ENCODE results near the gene ADAP1. TPM values are rescaled to one million over a fixed set of nuclear protein-coding genes. Genes with fewer than 3 reads are reported as not detected.

Gene ADAP1
- total RNA-seq, 1 donor = 0.72 TPM

GRCh38 chr7:910931-911431, 43.5 kb downstream of the ADAP1 start:
- no peak for DNase-seq (ENCODE audit: low read depth)
- no peak for TF ChIP-seq CTCF (IDR thresholded peaks at IDR 0.05; ENCODE audit: insufficient read depth, low read length)
- no peak overlapping the region for H3K4me3 ChIP-seq (ENCODE audit: low read depth, low read length)

- no peak for DNase-seq (ENCODE audit: low read depth)
- no peak overlapping the region for H3K4me3 ChIP-seq (ENCODE audit: low read depth, low read length)
- TF ChIP-seq CTCF (IDR thresholded peaks at IDR 0.05; ENCODE audit: insufficient read depth, low read length) = no peak
Observed at GRCh38 chr7:910441-910861, 44.0 kb downstream of the ADAP1 start.

- H3K4me3 ChIP-seq (ENCODE audit: low read depth, low read length) = peak overlapping the region; percentile 37
- TF ChIP-seq CTCF (IDR thresholded peaks at IDR 0.05; ENCODE audit: insufficient read depth, low read length) = no peak
- peak; percentile 70 for DNase-seq (ENCODE audit: low read depth)
Observed at GRCh38 chr7:909358-910329, 44.8 kb downstream of the ADAP1 start.

GRCh38 chr7:908591-909357, 45.7 kb downstream of the ADAP1 start:
- peak; percentile 77 for TF ChIP-seq CTCF (IDR thresholded peaks at IDR 0.05; ENCODE audit: insufficient read depth, low read length)
- peak; percentile 44 for DNase-seq (ENCODE audit: low read depth)
- H3K4me3 ChIP-seq (ENCODE audit: low read depth, low read length) = peak overlapping the region; percentile 17

GRCh38 chr7:908159-908581, 46.3 kb downstream of the ADAP1 start:
- H3K4me3 ChIP-seq (ENCODE audit: low read depth, low read length) = no peak overlapping the region
- no peak for TF ChIP-seq CTCF (IDR thresholded peaks at IDR 0.05; ENCODE audit: insufficient read depth, low read length)

GRCh38 chr7:907158-907980, 47.1 kb downstream of the ADAP1 start:
- H3K4me3 ChIP-seq (ENCODE audit: low read depth, low read length) = no peak overlapping the region
- TF ChIP-seq CTCF (IDR thresholded peaks at IDR 0.05; ENCODE audit: insufficient read depth, low read length) = no peak
- peak; percentile 22 for DNase-seq (ENCODE audit: low read depth)

More at GRCh38 chr7:908159-908581, 46.3 kb downstream of the ADAP1 start:
- DNase-seq (ENCODE audit: low read depth) = no peak
